Activated CD4-positive, alpha-beta memory T cell treated with anti-CD3 and anti-CD28 coated beads for 36 hours (primary cell): Measurements from ENCODE around the gene GLYATL1B. TPM values are rescaled to one million over a fixed set of nuclear protein-coding genes. Genes with fewer than 3 reads are reported as not detected.
"Not testable (repeated sequence)": the region's sequence is repeated elsewhere in the genome, so short reads cannot be mapped to it uniquely, and the experiment has no call there.

ENCODE experiments used
- CTCF ChIA-PET: fragments of 350-600 bp; sonication (Branson Sonifier 250); formaldehyde crosslinking; loops from one replicate; lab custom pipeline; 2021; ENCODE audit warnings: antibody characterized with exemption, inconsistent platforms; lab: Charles Lee
- POLR2A ChIA-PET: fragments of 350-600 bp; sonication (Branson Sonifier 250); formaldehyde crosslinking; loops from one replicate; lab custom pipeline; 2021; ENCODE audit warnings: antibody characterized with exemption; lab: Charles Lee
- DNase-seq: peaks from one replicate; pipeline ENCODE4 v3.0.0-alpha.2; 2020
- H3K27ac Mint-ChIP-seq: one replicate; pipeline ENCODE4 v1.8.0; 2021; ENCODE audit warnings: mixed read lengths
- H3K27me3 Mint-ChIP-seq: one replicate; pipeline ENCODE4 v1.8.0; 2021; ENCODE audit warnings: mixed read lengths
- H3K36me3 Mint-ChIP-seq: one replicate; pipeline ENCODE4 v1.8.0; 2021; ENCODE audit warnings: mixed read lengths
- H3K4me1 Mint-ChIP-seq: one replicate; pipeline ENCODE4 v1.8.0; 2021; ENCODE audit warnings: low read depth, mixed read lengths
- H3K4me3 Mint-ChIP-seq: one replicate; pipeline ENCODE4 v1.8.0; 2021; ENCODE audit warnings: mild to moderate bottlenecking, mixed read lengths
- H3K9me3 Mint-ChIP-seq: one replicate; pipeline ENCODE4 v1.8.0; 2021; ENCODE audit warnings: mixed read lengths
- intact Hi-C: fragments of 100-400 bp; cut with micrococcal nuclease; formaldehyde crosslinking; loops from one replicate; pipeline ENCODE4 v1.15.1; 2023
- total RNA-seq, 2 experiments: library from RNA; stranded (reverse); gene quantifications; one replicate each; pipeline ENCODE4 v1.2.3, GENCODE V29; 2021

The GLYATL1B gene
- total RNA-seq, 2 experiments from 2014 or later, result not detected

- H3K9me3 Mint-ChIP-seq, result no peaks in the 10 kb centered on the region
- H3K27me3 Mint-ChIP-seq, result peaks cover 40% of the 10 kb centered on the region
- no peak overlapping the region for H3K4me3 Mint-ChIP-seq
- H3K4me1 Mint-ChIP-seq, result no peaks in the 10 kb centered on the region
- no peaks in the 10 kb centered on the region for H3K36me3 Mint-ChIP-seq
- ChIA-PET POLR2A (no interaction called here), CTCF (no interaction called here)
- H3K27ac Mint-ChIP-seq, result no peak overlapping the region
- DNase-seq, result no peak
- intact Hi-C loops, result no loop called here
Observed at GRCh38 chr11:59069087-59069486, 17.0 kb upstream of the GLYATL1B start.

- CTCF ChIA-PET, result interaction anchor here (0.7 kb wide), 1 partner anchor 19 kb away, joined by 3 read pairs; no protein-coding TSS in a partner anchor
- no peak for DNase-seq
Observed at GRCh38 chr11:59076876-59077571, 9.1 kb upstream of the GLYATL1B start.

GRCh38 chr11:59078435-59078834 is 7.7 kb upstream of the GLYATL1B start:
- ChIA-PET POLR2A (no interaction called here), CTCF (interaction anchor here (0.7 to 2.9 kb wide), 2 partner anchors 17 to 57 kb away, joined by 3 to 10 read pairs; no protein-coding TSS in a partner anchor)
- no peaks in the 10 kb centered on the region for H3K9me3 Mint-ChIP-seq
- peaks cover 20% of the 10 kb centered on the region for H3K27me3 Mint-ChIP-seq
- no peaks in the 10 kb centered on the region for H3K4me1 Mint-ChIP-seq
- no peak for DNase-seq
- no peak overlapping the region for H3K4me3 Mint-ChIP-seq
- no peak overlapping the region for H3K27ac Mint-ChIP-seq
- intact Hi-C loops, result no loop called here
- H3K36me3 Mint-ChIP-seq, result no peaks in the 10 kb centered on the region

More at GRCh38 chr11:59076876-59077571, 9.1 kb upstream of the GLYATL1B start:
- H3K4me3 Mint-ChIP-seq, result no peak overlapping the region
- intact Hi-C loops, result loop anchor here (2.0 kb wide), 1 partner anchor 28 kb away; no protein-coding TSS in a partner anchor
- H3K27ac Mint-ChIP-seq, result no peak overlapping the region
- peaks cover 25% of the 10 kb centered on the region for H3K27me3 Mint-ChIP-seq
- H3K36me3 Mint-ChIP-seq, result no peaks in the 10 kb centered on the region
- POLR2A ChIA-PET, result no interaction called here
- H3K9me3 Mint-ChIP-seq, result no peaks in the 10 kb centered on the region
- no peaks in the 10 kb centered on the region for H3K4me1 Mint-ChIP-seq

- no peak overlapping the region for H3K27ac Mint-ChIP-seq
- CTCF ChIA-PET, result interaction anchor here (2.9 kb wide), 1 partner anchor 57 kb away, joined by 10 read pairs; no protein-coding TSS in a partner anchor
- no peak for DNase-seq
- H3K4me1 Mint-ChIP-seq, result no peaks in the 10 kb centered on the region
- no peak overlapping the region for H3K4me3 Mint-ChIP-seq
- H3K36me3 Mint-ChIP-seq, result no peaks in the 10 kb centered on the region
- H3K9me3 Mint-ChIP-seq, result no peaks in the 10 kb centered on the region
- POLR2A ChIA-PET, result no interaction called here
- intact Hi-C loops, result no loop called here
- peaks cover 17% of the 10 kb centered on the region for H3K27me3 Mint-ChIP-seq
Observed at GRCh38 chr11:59079086-59079485, 7.0 kb upstream of the GLYATL1B start.

GRCh38 chr11:59080421-59080820 is 5.7 kb upstream of the GLYATL1B start:
- intact Hi-C loops, POLR2A ChIA-PET, H3K4me3 Mint-ChIP-seq, H3K27ac Mint-ChIP-seq, H3K4me1 Mint-ChIP-seq, H3K36me3 Mint-ChIP-seq, DNase-seq, H3K9me3 Mint-ChIP-seq: not testable (repeated sequence)
- CTCF ChIA-PET, result interaction anchor here (2.9 kb wide), 1 partner anchor 55 kb away, joined by 10 read pairs; no protein-coding TSS in a partner anchor
- peaks cover 14% of the 10 kb centered on the region for H3K27me3 Mint-ChIP-seq

- H3K4me3 Mint-ChIP-seq, POLR2A ChIA-PET, CTCF ChIA-PET, H3K36me3 Mint-ChIP-seq, H3K4me1 Mint-ChIP-seq, H3K9me3 Mint-ChIP-seq, DNase-seq, H3K27ac Mint-ChIP-seq, intact Hi-C loops: not testable (repeated sequence)
- peaks cover 12% of the 10 kb centered on the region for H3K27me3 Mint-ChIP-seq
Observed at GRCh38 chr11:59081430-59082020, 4.6 kb upstream of the GLYATL1B start.

GRCh38 chr11:59088162-59088561 is 2.1 kb downstream of the GLYATL1B start:
- Mint-ChIP-seq H3K4me3 (no peak overlapping the region), H3K27me3 (peaks cover 8% of the 10 kb centered on the region), H3K9me3 (no peaks in the 10 kb centered on the region), H3K27ac (no peak overlapping the region), H3K4me1 (no peaks in the 10 kb centered on the region), H3K36me3 (no peaks in the 10 kb centered on the region)
- intact Hi-C loops, result no loop called here
- ChIA-PET CTCF (interaction anchor here (1.2 kb wide), 1 partner anchor 9 kb away, joined by 5 read pairs; no protein-coding TSS in a partner anchor), POLR2A (no interaction called here)
- DNase-seq, result no peak

GRCh38 chr11:59093576-59093975 is 7.5 kb downstream of the GLYATL1B start:
- H3K4me1 Mint-ChIP-seq, POLR2A ChIA-PET, H3K9me3 Mint-ChIP-seq, H3K36me3 Mint-ChIP-seq, intact Hi-C loops, H3K27ac Mint-ChIP-seq, H3K4me3 Mint-ChIP-seq, DNase-seq: not testable (repeated sequence)
- CTCF ChIA-PET, result interaction anchor here (1.8 to 4.7 kb wide), 2 partner anchors 42 to 65 kb away, joined by 8 to 52 read pairs; no protein-coding TSS in a partner anchor
- H3K27me3 Mint-ChIP-seq, result peaks cover 14% of the 10 kb centered on the region

- intact Hi-C loops, DNase-seq, H3K4me1 Mint-ChIP-seq, H3K9me3 Mint-ChIP-seq, H3K4me3 Mint-ChIP-seq, H3K27ac Mint-ChIP-seq, H3K36me3 Mint-ChIP-seq, POLR2A ChIA-PET: not testable (repeated sequence)
- peaks cover 17% of the 10 kb centered on the region for H3K27me3 Mint-ChIP-seq
- CTCF ChIA-PET, result interaction anchor here (4.7 kb wide), 2 partner anchors 42 to 63 kb away, joined by 51 to 52 read pairs; no protein-coding TSS in a partner anchor
Observed at GRCh38 chr11:59095225-59095624, 9.1 kb downstream of the GLYATL1B start.

GRCh38 chr11:59095972-59096575 is 10.0 kb downstream of the GLYATL1B start:
- H3K4me3 Mint-ChIP-seq, H3K9me3 Mint-ChIP-seq, H3K36me3 Mint-ChIP-seq, intact Hi-C loops, H3K27ac Mint-ChIP-seq, H3K4me1 Mint-ChIP-seq, POLR2A ChIA-PET, DNase-seq: not testable (repeated sequence)
- CTCF ChIA-PET, result interaction anchor here (0.9 to 4.7 kb wide), 8 partner anchors 8 to 62 kb away, joined by 3 to 52 read pairs (median 4); partner anchors contain the start of gene FAM111B
- H3K27me3 Mint-ChIP-seq, result peaks cover 20% of the 10 kb centered on the region

- Mint-ChIP-seq H3K4me3 (no peak overlapping the region), H3K4me1 (peaks cover 9% of the 10 kb centered on the region), H3K9me3 (no peaks in the 10 kb centered on the region), H3K36me3 (no peaks in the 10 kb centered on the region), H3K27ac (peak overlapping the region; percentile 31), H3K27me3 (peaks cover 17% of the 10 kb centered on the region)
- peak; percentile 74 for DNase-seq
- POLR2A ChIA-PET, result no interaction called here
- intact Hi-C loops, result loop anchor here (1.0 kb wide), 2 partner anchors 39 to 61 kb away; no protein-coding TSS in a partner anchor
- CTCF ChIA-PET, result interaction anchor here (0.5 to 4.7 kb wide), 18 partner anchors 9 to 150 kb away, joined by 3 to 52 read pairs (median 4); partner anchors contain the start of genes FAM111B and GLYATL1B
Observed at GRCh38 chr11:59097113-59097708, 11.1 kb downstream of the GLYATL1B start.
